Measurements from ENCODE around the gene COPZ1. TPM values are rescaled to one million over a fixed set of nuclear protein-coding genes. Genes with fewer than 3 reads are reported as not detected.
A peak's percentile ranks its signal among the peaks of the same experiment; 100 is the strongest.

Gene COPZ1
- total and polyA plus RNA-seq, 9 of the 15 experiments (the other 6 are each of a cell fraction or from before 2014, with no cell fraction given), result 137 to 487 (median 233) TPM

DNA sequence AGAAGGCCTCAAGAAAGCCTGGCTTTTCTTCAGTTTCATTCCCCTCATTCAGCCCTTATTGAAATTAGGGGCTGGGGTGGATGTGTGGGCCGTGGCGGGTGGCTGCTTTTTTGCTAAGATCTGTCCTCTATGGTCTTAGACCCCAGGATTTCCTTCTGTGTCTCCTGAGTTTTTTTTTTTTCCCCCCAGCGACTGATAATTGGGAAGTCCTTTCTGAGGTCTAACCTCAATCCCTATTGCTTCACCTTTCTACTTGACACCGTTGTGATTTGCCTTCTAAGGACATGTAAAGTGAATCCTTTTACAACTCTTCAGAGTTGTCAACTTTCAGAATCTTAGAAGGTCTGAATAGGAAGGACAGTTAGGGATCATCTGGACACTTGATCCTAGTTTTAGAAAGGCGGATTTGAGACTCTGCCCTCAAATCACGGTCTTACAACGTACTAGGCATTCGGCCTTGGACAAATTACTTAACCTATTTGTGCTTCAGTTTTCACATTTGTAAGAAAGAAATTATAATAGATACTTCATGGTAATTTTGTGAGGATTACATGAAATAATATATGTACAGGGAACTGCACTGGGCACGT is 34.9 kb downstream of the COPZ1 start (continued):
- TF ChIP-seq GMEB1 (CRISPR knock-in tag; IDR thresholded peaks at IDR 0.05) (no peak), MCM7 (IDR thresholded peaks at IDR 0.05) (peak in 1 of 2 experiments; percentile 44; a peak in 1 of 4 replicates), RCOR1 (IDR thresholded peaks at IDR 0.05; ENCODE audit: borderline replicate concordance in 1 of 2, low read depth in 2 of 2, low read length in 2 of 2) (peak in 1 of 2 experiments; percentile 88; a peak in 2 of 4 replicates), SRSF1 (IDR thresholded peaks at IDR 0.05; ENCODE audit: low read depth, low read length) (no peak), NR2F6 (CRISPR knock-in tag; IDR thresholded peaks at IDR 0.05) (no peak), SMARCB1 (IDR thresholded peaks at IDR 0.05; ENCODE audit: insufficient read length, low read depth) (no peak), ZFP30 (CRISPR knock-in tag; IDR thresholded peaks at IDR 0.05; ENCODE audit: borderline replicate concordance) (no peak), NONO (IDR thresholded peaks at IDR 0.05; ENCODE audit: low read depth in 2 of 2, low read length in 1 of 2) (no peak), ZNF583 (CRISPR knock-in tag; IDR thresholded peaks at IDR 0.05) (0 out of 2 replicates have a peak, but pooled peaks have one; percentile 42), ZNF217 (CRISPR knock-in tag; IDR thresholded peaks at IDR 0.05) (no peak), KDM2B (CRISPR knock-in tag; IDR thresholded peaks at IDR 0.05) (no peak), ZBTB7A (IDR thresholded peaks at IDR 0.05; ENCODE audit: borderline replicate concordance, control insufficient read depth, low read depth, low read length) (no peak), MECOM (CRISPR knock-in tag; IDR thresholded peaks at IDR 0.05) (no peak), HDAC1 (IDR thresholded peaks at IDR 0.05) (peak in 1 of 2 experiments; percentile 93; a peak in 2 of 4 replicates), RREB1 (CRISPR knock-in tag; IDR thresholded peaks at IDR 0.05) (no peak), MCM5 (IDR thresholded peaks at IDR 0.05; ENCODE audit: low read depth) (no peak), SOX6 (IDR thresholded peaks at IDR 0.05) (0 out of 2 replicates have a peak, but pooled peaks have one; percentile 1), ZBTB11 (CRISPR knock-in tag; IDR thresholded peaks at IDR 0.05) (no peak)
